Neural cell (in vitro differentiated cells): Measurements from ENCODE around the gene OPRL1.

Source experiments
- POLR2AphosphoS5 ChIP-seq: IDR thresholded peaks from 2 replicates; pipeline ENCODE4 v1.6.1; 2012
- RAD21 ChIP-seq: fragments of 450-650 bp; conservative IDR thresholded peaks from 2 replicates; pipeline ENCODE4 v1.6.1; 2014; ENCODE audit warnings: antibody characterized with exemption, mild to moderate bottlenecking, moderate library complexity
- TF ChIP-seq, protein P1 (sequence below): fragments of 450-650 bp; IDR thresholded peaks from 2 replicates; pipeline ENCODE4 v1.5.1; 2014; ENCODE audit warnings: antibody characterized with exemption, mild to moderate bottlenecking, moderate library complexity; ENCODE audit not compliant: poor library complexity, severe bottlenecking

DNA sequence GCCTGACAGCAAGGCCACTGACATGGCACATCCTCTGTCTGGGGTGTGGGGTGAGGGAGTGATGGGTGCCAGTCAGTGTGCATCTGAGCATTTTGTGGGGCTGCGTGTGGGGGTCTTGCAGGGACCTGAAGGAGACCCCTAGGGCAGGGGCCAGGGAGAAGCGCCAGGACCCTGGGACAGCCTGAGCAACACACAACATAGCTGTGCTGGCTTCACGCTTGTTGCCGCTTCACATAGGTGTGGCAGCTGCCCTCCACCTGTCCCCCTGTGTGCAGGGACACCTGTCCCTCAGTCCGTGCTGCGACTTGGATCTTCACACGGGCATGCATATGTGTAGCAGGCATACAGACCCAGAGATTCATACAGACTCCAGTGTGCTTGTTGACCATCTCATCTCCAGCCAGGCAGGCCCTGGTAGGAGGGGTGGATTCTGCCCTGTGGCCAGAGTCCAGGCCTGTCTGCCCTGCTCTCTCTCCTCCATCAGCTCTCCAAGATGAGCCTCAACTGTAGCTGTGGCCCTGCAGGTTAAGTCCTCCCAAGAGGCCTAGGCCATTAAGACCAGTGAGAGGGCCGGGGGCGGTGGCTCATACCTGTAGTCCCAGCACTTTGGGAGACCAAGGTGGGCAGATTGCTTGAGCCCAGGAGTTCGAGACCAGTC, 30.7 kb downstream of the OPRL1 start:
- TF ChIP-seq POLR2AphosphoS5, result no peak
- TF ChIP-seq, protein P1, sequence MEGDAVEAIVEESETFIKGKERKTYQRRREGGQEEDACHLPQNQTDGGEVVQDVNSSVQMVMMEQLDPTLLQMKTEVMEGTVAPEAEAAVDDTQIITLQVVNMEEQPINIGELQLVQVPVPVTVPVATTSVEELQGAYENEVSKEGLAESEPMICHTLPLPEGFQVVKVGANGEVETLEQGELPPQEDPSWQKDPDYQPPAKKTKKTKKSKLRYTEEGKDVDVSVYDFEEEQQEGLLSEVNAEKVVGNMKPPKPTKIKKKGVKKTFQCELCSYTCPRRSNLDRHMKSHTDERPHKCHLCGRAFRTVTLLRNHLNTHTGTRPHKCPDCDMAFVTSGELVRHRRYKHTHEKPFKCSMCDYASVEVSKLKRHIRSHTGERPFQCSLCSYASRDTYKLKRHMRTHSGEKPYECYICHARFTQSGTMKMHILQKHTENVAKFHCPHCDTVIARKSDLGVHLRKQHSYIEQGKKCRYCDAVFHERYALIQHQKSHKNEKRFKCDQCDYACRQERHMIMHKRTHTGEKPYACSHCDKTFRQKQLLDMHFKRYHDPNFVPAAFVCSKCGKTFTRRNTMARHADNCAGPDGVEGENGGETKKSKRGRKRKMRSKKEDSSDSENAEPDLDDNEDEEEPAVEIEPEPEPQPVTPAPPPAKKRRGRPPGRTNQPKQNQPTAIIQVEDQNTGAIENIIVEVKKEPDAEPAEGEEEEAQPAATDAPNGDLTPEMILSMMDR, result no peak
- no peak for TF ChIP-seq RAD21
